GM12874 (cell line): ENCODE results near the gene OSBPL9.

ENCODE experiments used
- CTCF ChIP-seq: IDR thresholded peaks from 2 replicates; pipeline ENCODE4 v1.5.1; 2011; ENCODE audit warnings: low read depth, mild to moderate bottlenecking, control low read depth, low read length, moderate library complexity; ENCODE audit not compliant: insufficient read depth

The OSBPL9 gene

GRCh38 chr1:51644533-51645197, 27.8 kb downstream of the OSBPL9 start:
- TF ChIP-seq CTCF, result no peak

- no peak for TF ChIP-seq CTCF
Observed at GRCh38 chr1:51648180-51649109, 31.6 kb downstream of the OSBPL9 start.

GRCh38 chr1:51649593-51650091, 32.8 kb downstream of the OSBPL9 start:
- no peak for TF ChIP-seq CTCF

- TF ChIP-seq CTCF, result no peak
Observed at GRCh38 chr1:51650198-51650597, 33.3 kb downstream of the OSBPL9 start.

- no peak for TF ChIP-seq CTCF
Observed at GRCh38 chr1:51651552-51651942, 34.7 kb downstream of the OSBPL9 start.

GRCh38 chr1:51652599-51652998, 35.7 kb downstream of the OSBPL9 start:
- TF ChIP-seq CTCF, result no peak

- TF ChIP-seq CTCF, result no peak
Observed at GRCh38 chr1:51653127-51653526, 36.2 kb downstream of the OSBPL9 start.
